Duodenal mucosa (tissue), 2 donors: Measurements from ENCODE around the gene TSKS.

Experiments used
- H3K27ac ChIP-seq: one replicate; pipeline ENCODE4 v1.7.0; 2013; ENCODE audit warnings: low read depth, low read length
- H3K27me3 ChIP-seq, 2 donors: one replicate each; pipeline ENCODE4 v1.7.0; 2013; ENCODE audit warnings: low read length in 2 of 2, control low read depth in 1 of 2; ENCODE audit not compliant: insufficient read depth in 2 of 2, control insufficient read depth in 1 of 2
- H3K36me3 ChIP-seq, 2 donors: one replicate each; pipeline ENCODE4 v1.7.0; 2013; ENCODE audit warnings: low read length in 2 of 2, control low read depth in 1 of 2; ENCODE audit not compliant: insufficient read depth in 2 of 2, control insufficient read depth in 1 of 2
- H3K4me1 ChIP-seq, 2 donors: one replicate each; pipeline ENCODE4 v1.7.0; 2013; ENCODE audit warnings: low read length in 2 of 2, control low read depth in 1 of 2; ENCODE audit not compliant: insufficient read depth in 2 of 2, control insufficient read depth in 1 of 2
- H3K4me3 ChIP-seq, 2 donors: one replicate each; pipeline ENCODE4 v1.7.0; 2013; ENCODE audit warnings: low read length in 2 of 2, low read depth in 1 of 2
- H3K9ac ChIP-seq, 2 donors: one replicate each; pipeline ENCODE4 v1.7.0; 2013; ENCODE audit warnings: low read length in 2 of 2, low read depth in 1 of 2
- H3K9me3 ChIP-seq, 2 donors: one replicate each; pipeline ENCODE4 v1.7.0; 2013; ENCODE audit warnings: low read length in 2 of 2, control low read depth in 1 of 2; ENCODE audit not compliant: control insufficient read depth in 1 of 2

TSKS gene

DNA sequence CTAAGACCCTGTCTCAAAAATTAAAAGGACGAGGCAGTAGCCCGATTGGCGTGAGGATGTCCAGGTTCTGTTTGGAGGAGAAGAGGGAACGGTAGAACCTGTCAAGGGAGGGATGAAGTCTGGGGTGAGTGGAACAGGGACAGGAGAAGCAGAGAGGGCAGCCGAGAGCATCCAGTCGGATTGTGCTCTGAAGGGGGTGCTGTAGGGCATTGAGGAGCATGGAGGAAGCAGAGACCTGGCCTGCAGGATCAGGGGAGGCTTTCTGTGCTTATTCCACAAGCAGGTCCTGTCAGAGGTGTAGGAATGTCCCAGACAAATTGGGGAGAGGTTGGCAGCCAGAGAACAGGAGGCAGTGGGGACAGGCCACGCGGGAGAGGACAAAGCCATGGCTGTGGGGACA, 17.8 kb upstream of the TSKS start:
- H3K9ac ChIP-seq = no peak overlapping the region
- H3K4me1 ChIP-seq = no peaks in the 10 kb centered on the region
- H3K27me3 ChIP-seq = no peaks in the 10 kb centered on the region
- no peak overlapping the region for H3K27ac ChIP-seq
- no peak overlapping the region for H3K4me3 ChIP-seq
- no peaks in the 10 kb centered on the region for H3K9me3 ChIP-seq
- H3K36me3 ChIP-seq = peaks cover 11 to 27% of the 10 kb centered on the region in 2 donors

DNA sequence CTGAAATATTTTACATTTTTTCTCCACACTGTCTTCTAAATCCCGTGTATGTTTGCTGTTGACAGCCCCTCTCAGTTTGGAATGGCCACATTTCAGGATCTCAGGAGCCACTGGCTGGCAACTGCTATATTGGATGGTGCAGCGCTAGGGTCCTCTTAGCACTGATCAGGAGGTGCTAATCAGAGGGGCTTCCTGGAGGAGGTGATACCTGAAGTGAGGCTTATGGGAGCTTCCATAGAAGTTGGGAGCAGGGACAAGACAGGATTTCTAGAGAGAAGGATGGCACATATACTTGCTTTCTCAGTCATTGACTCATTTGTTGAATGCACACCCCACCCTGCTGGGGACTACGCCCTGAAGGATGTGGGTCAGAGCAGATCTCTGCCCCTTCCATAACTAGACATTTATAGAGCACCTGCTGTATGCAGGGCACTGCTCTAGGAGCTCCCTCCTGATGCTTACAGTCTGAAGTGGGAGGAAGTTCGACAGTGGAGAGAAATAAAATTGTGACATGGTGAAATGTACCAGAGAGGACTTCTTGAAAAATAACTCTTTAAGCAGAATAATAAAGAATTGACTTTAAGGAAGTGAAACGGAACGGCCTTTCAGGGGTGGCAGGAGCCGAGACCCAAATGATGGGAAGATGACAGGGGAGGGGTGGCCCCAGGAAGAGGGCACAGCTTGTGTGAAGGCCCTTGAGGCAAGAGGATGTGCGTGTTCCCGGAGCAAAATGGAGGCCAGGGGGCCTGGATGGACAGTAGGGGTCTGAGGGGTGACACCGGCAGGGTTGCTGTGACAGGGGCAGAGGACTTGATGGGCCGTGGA, 16.8 kb upstream of the TSKS start:
- H3K9ac ChIP-seq = no peak overlapping the region
- H3K4me1 ChIP-seq = no peaks in the 10 kb centered on the region
- no peak overlapping the region for H3K4me3 ChIP-seq
- peaks cover 11 to 26% of the 10 kb centered on the region in 2 donors for H3K36me3 ChIP-seq
- no peak overlapping the region for H3K27ac ChIP-seq
- no peaks in the 10 kb centered on the region for H3K9me3 ChIP-seq
- no peaks in the 10 kb centered on the region for H3K27me3 ChIP-seq

DNA sequence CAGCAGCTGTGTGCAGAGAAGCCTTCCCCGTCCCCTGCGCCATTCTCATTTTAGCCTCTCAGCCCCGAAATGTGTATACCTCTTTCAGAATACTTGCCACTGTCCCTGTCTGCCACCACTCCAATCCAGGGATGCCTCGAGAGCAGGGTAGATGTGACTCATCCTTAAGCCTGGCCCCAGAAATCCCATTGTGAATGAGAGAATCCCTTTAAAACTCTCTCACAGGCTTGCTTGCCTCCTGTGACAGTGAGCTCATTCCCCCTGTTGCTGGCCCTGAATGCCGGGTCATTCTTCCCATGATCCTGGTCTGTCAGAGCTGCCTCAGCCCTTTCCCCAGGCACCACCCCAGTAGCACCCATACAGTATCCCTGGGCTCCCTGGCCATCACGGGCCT, 13.3 kb upstream of the TSKS start:
- Histone ChIP-seq H3K9me3 (no peaks in the 10 kb centered on the region), H3K4me3 (no peak overlapping the region), H3K27me3 (no peaks in the 10 kb centered on the region), H3K4me1 (peaks cover 3 to 9% of the 10 kb centered on the region in 2 donors), H3K36me3 (peaks cover 3 to 9% of the 10 kb centered on the region in 2 donors), H3K9ac (no peak overlapping the region), H3K27ac (no peak overlapping the region)

DNA sequence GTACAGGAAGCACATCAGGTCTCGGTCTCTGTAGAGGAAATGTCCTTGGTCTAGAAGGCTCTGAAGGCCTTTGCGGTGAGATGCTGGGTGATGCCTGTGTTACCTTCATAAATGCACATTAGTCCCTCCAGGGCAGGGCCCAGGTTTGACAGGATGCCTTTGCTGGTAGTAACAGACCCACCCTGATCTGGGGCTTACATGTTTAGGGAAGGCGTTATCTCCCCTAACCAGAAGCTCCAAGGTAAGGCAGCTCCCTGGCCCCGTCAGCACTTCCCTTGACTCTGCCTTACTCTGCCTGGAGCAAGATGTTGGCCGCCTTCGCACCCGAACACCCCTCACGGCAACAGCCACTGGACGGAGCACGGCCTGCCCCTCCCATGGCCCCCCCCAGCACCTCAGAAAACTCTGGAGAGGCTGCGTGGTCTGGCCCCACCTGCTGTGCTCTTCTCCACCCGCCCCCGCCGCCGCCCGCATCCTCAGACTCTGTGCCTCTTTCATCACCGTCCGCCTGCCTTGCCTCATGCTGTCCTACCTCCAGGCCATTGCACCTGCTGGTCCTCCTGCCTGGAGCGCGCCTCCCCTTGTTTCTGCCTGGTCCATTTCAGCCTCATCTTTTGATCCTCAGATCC, 12.8 kb upstream of the TSKS start:
- Histone ChIP-seq H3K36me3 (peaks cover 3 to 9% of the 10 kb centered on the region in 2 donors), H3K9ac (no peak overlapping the region), H3K27ac (no peak overlapping the region), H3K4me3 (no peak overlapping the region), H3K9me3 (no peaks in the 10 kb centered on the region), H3K27me3 (no peaks in the 10 kb centered on the region), H3K4me1 (peaks cover 3 to 9% of the 10 kb centered on the region in 2 donors)

GRCh38 chr19:49774969-49775368, 11.9 kb upstream of the TSKS start:
- H3K4me1 ChIP-seq = peaks cover 3 to 9% of the 10 kb centered on the region in 2 donors
- H3K9ac ChIP-seq = no peak overlapping the region
- H3K36me3 ChIP-seq = peaks cover 3 to 9% of the 10 kb centered on the region in 2 donors
- no peak overlapping the region for H3K4me3 ChIP-seq
- no peaks in the 10 kb centered on the region for H3K9me3 ChIP-seq
- no peak overlapping the region for H3K27ac ChIP-seq
- no peaks in the 10 kb centered on the region for H3K27me3 ChIP-seq

GRCh38 chr19:49773663-49774350, 10.7 kb upstream of the TSKS start:
- no peaks in the 10 kb centered on the region for H3K27me3 ChIP-seq
- H3K9me3 ChIP-seq = no peaks in the 10 kb centered on the region
- no peak overlapping the region for H3K27ac ChIP-seq
- H3K36me3 ChIP-seq = peaks cover 3 to 9% of the 10 kb centered on the region in 2 donors
- H3K4me3 ChIP-seq = no peak overlapping the region
- peaks cover 3 to 9% of the 10 kb centered on the region in 2 donors for H3K4me1 ChIP-seq
- H3K9ac ChIP-seq = no peak overlapping the region

- H3K36me3 ChIP-seq = peaks cover 3 to 12% of the 10 kb centered on the region in 2 donors
- H3K27ac ChIP-seq = no peak overlapping the region
- H3K9ac ChIP-seq = no peak overlapping the region
- peaks cover 8 to 17% of the 10 kb centered on the region in 2 donors for H3K4me1 ChIP-seq
- H3K27me3 ChIP-seq = no peaks in the 10 kb centered on the region
- no peaks in the 10 kb centered on the region for H3K9me3 ChIP-seq
- no peak overlapping the region for H3K4me3 ChIP-seq
These were observed 9.8 kb upstream of the TSKS start for GRCh38 chr19:49772850-49773432.

- Histone ChIP-seq H3K27me3 (no peaks in the 10 kb centered on the region), H3K4me3 (no peak overlapping the region), H3K36me3 (peaks cover 3 to 12% of the 10 kb centered on the region in 2 donors), H3K9ac (no peak overlapping the region), H3K27ac (no peak overlapping the region), H3K9me3 (no peaks in the 10 kb centered on the region), H3K4me1 (peaks cover 13 to 22% of the 10 kb centered on the region in 2 donors)
These were observed 8.6 kb upstream of the TSKS start for GRCh38 chr19:49771674-49772139.

- H3K9ac ChIP-seq = no peak overlapping the region
- H3K36me3 ChIP-seq = peaks cover 3 to 8% of the 10 kb centered on the region in 2 donors
- no peaks in the 10 kb centered on the region for H3K27me3 ChIP-seq
- no peak overlapping the region for H3K4me3 ChIP-seq
- H3K9me3 ChIP-seq = no peaks in the 10 kb centered on the region
- H3K4me1 ChIP-seq = peaks cover 18 to 27% of the 10 kb centered on the region in 2 donors
- no peak overlapping the region for H3K27ac ChIP-seq
These were observed 7.4 kb upstream of the TSKS start for GRCh38 chr19:49770529-49770928.
